ENCODE measurements around the gene NTSR2.

NTSR2 gene

GRCh38 chr2:11656252-11656651 lies 13.7 kb downstream of the NTSR2 start:
- DNase-seq, result no peak

- DNase-seq, result no peak
Observed at GRCh38 chr2:11655495-11655894, 14.5 kb downstream of the NTSR2 start.

- DNase-seq, result no peak
Observed at GRCh38 chr2:11652553-11652952, 17.4 kb downstream of the NTSR2 start.

- DNase-seq, result no peak
Observed at GRCh38 chr2:11651856-11652548, 18.0 kb downstream of the NTSR2 start.

GRCh38 chr2:11649093-11649492 lies 20.9 kb downstream of the NTSR2 start:
- no peak for DNase-seq

GRCh38 chr2:11647834-11648600 lies 22.0 kb downstream of the NTSR2 start:
- DNase-seq, result no peak

- no peak for DNase-seq
Observed at GRCh38 chr2:11646530-11646929, 23.5 kb downstream of the NTSR2 start.

- DNase-seq, result no peak
Observed at GRCh38 chr2:11644293-11644692, 25.7 kb downstream of the NTSR2 start.

GRCh38 chr2:11642972-11643371 lies 27.0 kb downstream of the NTSR2 start:
- no peak for DNase-seq

- DNase-seq, result no peak
Observed at GRCh38 chr2:11640132-11640531, 29.9 kb downstream of the NTSR2 start.

- DNase-seq, result no peak
Observed at GRCh38 chr2:11639503-11639902, 30.5 kb downstream of the NTSR2 start.

- no peak for DNase-seq
Observed at GRCh38 chr2:11637546-11637945, 32.4 kb downstream of the NTSR2 start.

GRCh38 chr2:11636593-11637295 lies 33.3 kb downstream of the NTSR2 start:
- no peak for DNase-seq

- DNase-seq, result no peak
Observed at GRCh38 chr2:11635141-11635540, 34.9 kb downstream of the NTSR2 start.

GRCh38 chr2:11634584-11634983 lies 35.4 kb downstream of the NTSR2 start:
- DNase-seq, result no peak

- no peak for DNase-seq
Observed at GRCh38 chr2:11633923-11634478, 36.0 kb downstream of the NTSR2 start.

GRCh38 chr2:11631462-11631861 lies 38.5 kb downstream of the NTSR2 start:
- DNase-seq, result no peak

- DNase-seq, result no peak
Observed at GRCh38 chr2:11630855-11631254, 39.1 kb downstream of the NTSR2 start.

- no peak for DNase-seq
Observed at GRCh38 chr2:11629851-11630250, 40.1 kb downstream of the NTSR2 start.

- no peak for DNase-seq
Observed at GRCh38 chr2:11629215-11629614, 40.8 kb downstream of the NTSR2 start.

- no peak for DNase-seq
Observed at GRCh38 chr2:11628675-11629074, 41.3 kb downstream of the NTSR2 start.

GRCh38 chr2:11625671-11626070 lies 44.3 kb downstream of the NTSR2 start:
- DNase-seq, result no peak

- DNase-seq, result no peak
Observed at GRCh38 chr2:11624893-11625292, 45.1 kb downstream of the NTSR2 start.

GRCh38 chr2:11622611-11623010 lies 47.4 kb downstream of the NTSR2 start:
- no peak for DNase-seq
